WTC11 (cell line): ENCODE data around the gene EHBP1. TPM values are rescaled to one million over a fixed set of nuclear protein-coding genes. Genes with fewer than 3 reads are reported as not detected.

Experiments
- AR ChIP-seq: fragments of 250-450 bp; sonication (Bioruptor Pico); IDR thresholded peaks from 2 replicates; pipeline ENCODE4 v1.9.0; 2021; ENCODE audit warnings: mild to moderate bottlenecking
- CBFB ChIP-seq: sonication (generic); formaldehyde crosslinking; IDR thresholded peaks from 2 replicates; pipeline ENCODE4 v1.8.1; 2022; ENCODE audit warnings: mild to moderate bottlenecking, low read depth, missing genetic modification reagents
- ERG ChIP-seq: fragments of 250-450 bp; sonication (Bioruptor Pico); IDR thresholded peaks from 2 replicates; pipeline ENCODE4 v1.8.0; 2021; ENCODE audit warnings: mild to moderate bottlenecking
- GRHL2 ChIP-seq: fragments of 250-450 bp; sonication (Bioruptor Pico); IDR thresholded peaks from 2 replicates; pipeline ENCODE4 v1.8.0; 2022; ENCODE audit warnings: mild to moderate bottlenecking, moderate library complexity; ENCODE audit not compliant: insufficient replicate concordance, severe bottlenecking
- HMGA2 ChIP-seq: fragments of 250-450 bp; sonication (Bioruptor Pico); IDR thresholded peaks from 2 replicates; pipeline ENCODE4 v1.4.0; 2021; ENCODE audit warnings: mild to moderate bottlenecking, moderate library complexity
- HMGXB4 ChIP-seq: sonication (generic); formaldehyde crosslinking; IDR thresholded peaks from 2 replicates; pipeline ENCODE4 v1.8.1; 2023; ENCODE audit warnings: mild to moderate bottlenecking, moderate library complexity, missing genetic modification reagents
- IRF1 ChIP-seq: sonication (generic); formaldehyde crosslinking; IDR thresholded peaks from 2 replicates; pipeline ENCODE4 v1.8.0; 2023; ENCODE audit warnings: missing genetic modification reagents
- IRF2 ChIP-seq: sonication (generic); formaldehyde crosslinking; IDR thresholded peaks from 2 replicates; pipeline ENCODE4 v1.8.0; 2022; ENCODE audit warnings: low read depth, missing genetic modification reagents, borderline replicate concordance
- KAT7 ChIP-seq: sonication (generic); formaldehyde crosslinking; IDR thresholded peaks from 2 replicates; pipeline ENCODE4 v1.8.1; 2023; ENCODE audit warnings: missing genetic modification reagents, mild to moderate bottlenecking, borderline replicate concordance
- MYBL2 ChIP-seq: sonication (generic); formaldehyde crosslinking; IDR thresholded peaks from 2 replicates; pipeline ENCODE4 v1.8.1; 2023; ENCODE audit warnings: mild to moderate bottlenecking, moderate library complexity, missing genetic modification reagents
- NFYB ChIP-seq: sonication (generic); formaldehyde crosslinking; conservative IDR thresholded peaks from 2 replicates; pipeline ENCODE4 v1.8.0; 2022; ENCODE audit warnings: low read depth, missing genetic modification reagents
- PRDM15 ChIP-seq: sonication (generic); formaldehyde crosslinking; IDR thresholded peaks from 2 replicates; pipeline ENCODE4 v1.8.0; 2022; ENCODE audit warnings: missing genetic modification reagents
- PREB ChIP-seq: sonication (generic); formaldehyde crosslinking; IDR thresholded peaks from 2 replicates; pipeline ENCODE4 v1.8.1; 2022; ENCODE audit warnings: mild to moderate bottlenecking, missing genetic modification reagents, moderate library complexity, borderline replicate concordance
- SMAD4 ChIP-seq: sonication (generic); formaldehyde crosslinking; IDR thresholded peaks from 2 replicates; pipeline ENCODE4 v1.8.0; 2022; ENCODE audit warnings: mild to moderate bottlenecking, missing genetic modification reagents
- SP1 ChIP-seq: sonication (generic); formaldehyde crosslinking; conservative IDR thresholded peaks from 2 replicates; pipeline ENCODE4 v1.8.1; 2022; ENCODE audit warnings: missing genetic modification reagents
- USF2 ChIP-seq: sonication (generic); formaldehyde crosslinking; IDR thresholded peaks from 2 replicates; pipeline ENCODE4 v1.8.1; 2023; ENCODE audit warnings: mild to moderate bottlenecking, missing genetic modification reagents, moderate library complexity
- ZBTB43 ChIP-seq: sonication (generic); formaldehyde crosslinking; IDR thresholded peaks from 2 replicates; pipeline ENCODE4 v1.8.1; 2023; ENCODE audit warnings: mild to moderate bottlenecking, missing genetic modification reagents
- ZNF232 ChIP-seq: sonication (generic); formaldehyde crosslinking; IDR thresholded peaks from 2 replicates; pipeline ENCODE4 v1.8.0; 2022; ENCODE audit warnings: mild to moderate bottlenecking, missing genetic modification reagents
- ZNF281 ChIP-seq: sonication (generic); formaldehyde crosslinking; IDR thresholded peaks from 2 replicates; pipeline ENCODE4 v1.8.0; 2023; ENCODE audit warnings: mild to moderate bottlenecking, missing genetic modification reagents
- total RNA-seq: library from RNA; stranded (reverse); gene quantifications from 3 replicates; pipeline ENCODE4 v1.2.3, GENCODE V29; 2021

The EHBP1 gene
- total RNA-seq, 1 experiment from 2014 or later = 36.4 TPM

GRCh38 chr2:62705007-62705829 is at the start of gene EHBP1 (continued):
- TF ChIP-seq HMGXB4 (CRISPR knock-in tag) = no peak
- no peak for TF ChIP-seq MYBL2 (CRISPR knock-in tag)
- TF ChIP-seq ERG (CRISPR knock-in tag) = no peak
- TF ChIP-seq HMGA2 (CRISPR knock-in tag) = no peak
- TF ChIP-seq KAT7 = no peak
- TF ChIP-seq IRF2 (CRISPR knock-in tag) = no peak
- TF ChIP-seq GRHL2 (CRISPR knock-in tag) = no peak
- no peak for TF ChIP-seq ZNF281 (CRISPR knock-in tag)
- peak; percentile 97 for TF ChIP-seq NFYB (CRISPR knock-in tag)
- no peak for TF ChIP-seq PREB (CRISPR knock-in tag)
- TF ChIP-seq IRF1 (CRISPR knock-in tag) = no peak
- TF ChIP-seq PRDM15 (CRISPR knock-in tag) = no peak
- 0 out of 2 replicates have a peak, but pooled peaks have one; percentile 58 for TF ChIP-seq ZNF232 (CRISPR knock-in tag)
- TF ChIP-seq USF2 (CRISPR knock-in tag) = peak; percentile 59; the same call in 1 of the 2 replicates
- no peak for TF ChIP-seq ZBTB43 (CRISPR knock-in tag)
- TF ChIP-seq AR (CRISPR knock-in tag) = no peak
- no peak for TF ChIP-seq CBFB (CRISPR knock-in tag)
- no peak for TF ChIP-seq SMAD4 (CRISPR knock-in tag)
- TF ChIP-seq SP1 (CRISPR knock-in tag) = peak; percentile 76
